NCI-H1092 (cell line): Measurements from ENCODE around the gene TMIGD1.
A peak's percentile ranks its signal among the peaks of the same experiment; 100 is the strongest.

ENCODE experiments used
- DNase-seq: peaks from one replicate; lab custom pipeline; 2025; lab: John Stamatoyannopoulos, UW

TMIGD1 gene

GRCh38 chr17:30326809-30327208 is 7.0 kb downstream of the TMIGD1 start:
- no peak for DNase-seq

GRCh38 chr17:30324723-30325122 is 9.1 kb downstream of the TMIGD1 start:
- no peak for DNase-seq

GRCh38 chr17:30323895-30324319 is 9.9 kb downstream of the TMIGD1 start:
- DNase-seq = no peak

- no peak for DNase-seq
These were observed 10.5 kb downstream of the TMIGD1 start for GRCh38 chr17:30323262-30323894.

GRCh38 chr17:30321314-30321713 is 12.5 kb downstream of the TMIGD1 start:
- no peak for DNase-seq

- DNase-seq = no peak
These were observed 15.7 kb downstream of the TMIGD1 start for GRCh38 chr17:30318155-30318554.

- DNase-seq = no peak
These were observed 17.1 kb downstream of the TMIGD1 start for GRCh38 chr17:30316736-30317135.

GRCh38 chr17:30315106-30315505 is 18.8 kb downstream of the TMIGD1 start:
- no peak for DNase-seq

GRCh38 chr17:30314474-30314873 is 19.4 kb downstream of the TMIGD1 start:
- DNase-seq = no peak

GRCh38 chr17:30312226-30312625 is 21.6 kb downstream of the TMIGD1 start:
- DNase-seq = no peak

GRCh38 chr17:30310562-30310961 is 23.3 kb downstream of the TMIGD1 start:
- DNase-seq = no peak

GRCh38 chr17:30309591-30309990 is 24.3 kb downstream of the TMIGD1 start:
- no peak for DNase-seq

GRCh38 chr17:30308406-30308805 is 25.5 kb downstream of the TMIGD1 start:
- no peak for DNase-seq

GRCh38 chr17:30304778-30305177 is 29.1 kb downstream of the TMIGD1 start:
- DNase-seq = no peak

GRCh38 chr17:30302241-30302640 is 31.6 kb downstream of the TMIGD1 start:
- no peak for DNase-seq

GRCh38 chr17:30300818-30301217 is 33.0 kb downstream of the TMIGD1 start:
- DNase-seq = no peak

- no peak for DNase-seq
These were observed 34.9 kb downstream of the TMIGD1 start for GRCh38 chr17:30299000-30299399.

- DNase-seq = no peak
These were observed 36.1 kb downstream of the TMIGD1 start for GRCh38 chr17:30297715-30298114.

GRCh38 chr17:30296499-30297080 is 37.3 kb downstream of the TMIGD1 start:
- DNase-seq = no peak

GRCh38 chr17:30292286-30292858 is 41.5 kb downstream of the TMIGD1 start:
- DNase-seq = no peak

- peak; percentile 65 for DNase-seq
These were observed 42.1 kb downstream of the TMIGD1 start, which contains the start of gene BLMH for GRCh38 chr17:30291543-30292285. BLMH (minus strand) TSS chr17:30291944; CDS start chr17:30291819, 125 bp downstream.

GRCh38 chr17:30290696-30291542 is 42.9 kb downstream of the TMIGD1 start:
- DNase-seq = no peak
